HG02938 (cell line): ENCODE data around the gene GLB1L3.
"Not testable (repeated sequence)": the region's sequence is repeated elsewhere in the genome, so short reads cannot be mapped to it uniquely, and the experiment has no call there.

ENCODE experiments used
- ATAC-seq: cut with Tn5 transposase; IDR thresholded peaks from one replicate; pipeline ENCODE4 v1.9.1; 2021; ENCODE audit warnings: mild to moderate bottlenecking, moderate library complexity; ENCODE audit not compliant: unreplicated experiment

GLB1L3 gene

DNA sequence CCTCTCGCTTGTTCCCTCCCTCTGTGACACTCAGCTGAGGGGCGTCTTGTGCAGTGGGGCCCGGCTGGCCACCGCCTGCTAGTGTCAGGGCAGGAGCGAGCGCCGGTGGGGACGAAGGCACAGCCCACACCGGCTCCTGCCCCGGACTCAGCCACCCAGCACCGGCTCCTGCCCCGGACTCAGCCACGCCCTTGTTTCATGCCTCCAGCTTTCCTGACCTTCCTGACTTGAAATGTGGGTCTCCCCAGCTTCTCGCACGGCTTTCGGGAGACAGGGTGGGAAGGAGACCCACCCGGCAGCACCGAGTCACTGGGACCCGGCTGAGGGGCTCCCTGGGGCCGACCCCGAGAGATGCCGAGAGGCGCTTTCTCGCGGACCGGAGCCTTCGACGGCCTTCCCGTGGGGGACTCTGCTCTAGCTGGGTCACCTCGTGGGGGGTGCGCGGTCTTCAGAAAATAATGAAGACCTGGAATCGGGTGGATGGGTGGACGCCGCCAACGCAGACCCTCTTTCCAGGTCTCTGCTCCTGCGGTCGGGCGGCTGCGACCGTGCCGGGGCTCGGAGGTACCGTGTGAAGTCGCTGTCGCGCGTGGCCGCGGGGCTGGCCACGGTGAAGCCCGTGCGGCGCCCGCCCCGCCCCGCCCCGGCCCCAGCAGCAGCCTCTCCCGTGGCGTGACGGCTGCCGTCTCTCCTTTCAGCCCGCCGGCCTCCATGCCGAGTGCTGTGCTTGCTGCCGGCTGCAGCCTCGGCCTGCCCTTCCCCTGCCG, 65.8 kb downstream of the GLB1L3 start:
- no peak for ATAC-seq

DNA sequence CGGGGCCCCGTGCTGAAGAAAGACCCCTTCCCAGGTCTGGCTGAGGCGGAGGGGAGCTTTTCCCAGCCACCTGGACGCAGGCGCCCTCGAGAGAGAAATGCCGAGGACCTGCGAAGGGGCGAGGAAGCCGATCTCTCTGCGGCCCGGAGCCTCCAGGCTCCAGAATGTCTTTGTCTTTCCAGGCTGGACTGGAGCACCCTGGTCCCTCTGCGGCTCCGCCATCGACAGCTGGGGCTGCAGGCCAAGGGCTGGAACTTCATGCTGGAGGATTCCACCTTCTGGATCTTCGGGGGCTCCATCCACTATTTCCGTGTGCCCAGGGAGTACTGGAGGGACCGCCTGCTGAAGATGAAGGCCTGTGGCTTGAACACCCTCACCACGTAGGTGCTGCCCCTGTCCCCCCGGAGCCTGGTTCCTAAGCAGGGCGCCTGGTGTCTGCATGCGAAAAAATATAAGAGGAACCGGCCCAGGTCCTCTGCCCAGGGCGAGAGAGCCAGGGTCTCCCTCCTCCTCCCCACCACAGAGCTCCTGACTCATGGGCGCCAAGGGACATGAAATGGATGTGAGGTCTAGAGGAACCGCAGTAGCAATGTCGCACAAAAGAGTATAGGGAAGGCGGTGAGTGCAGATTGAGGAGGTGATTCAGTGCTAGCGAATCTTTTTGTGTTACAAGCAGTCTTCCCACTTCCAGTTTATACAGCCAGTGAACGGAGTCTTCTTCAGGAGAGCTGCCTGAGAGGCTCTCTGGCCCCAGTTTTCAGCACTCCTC, 66.6 kb downstream of the GLB1L3 start:
- ATAC-seq, result no peak

DNA sequence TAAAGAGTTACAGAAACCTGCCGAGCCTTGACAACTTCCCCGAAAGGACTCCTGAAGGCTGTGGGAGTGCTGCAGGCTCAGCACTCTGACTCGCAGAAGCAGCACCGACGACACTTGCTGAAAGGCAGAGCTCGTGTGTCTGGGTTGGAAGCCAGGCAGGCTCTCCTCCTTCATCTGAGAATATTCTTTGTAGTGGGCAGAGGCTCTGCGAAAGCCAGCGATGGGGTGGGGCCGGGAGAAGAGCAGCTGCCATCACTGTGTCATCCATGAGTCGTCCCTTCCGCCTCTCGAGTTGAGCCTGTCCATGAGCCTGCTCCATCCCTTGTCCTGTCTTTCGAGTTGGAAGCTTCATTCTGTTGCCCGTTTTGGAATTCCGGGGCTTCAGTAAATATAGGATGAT, 67.5 kb downstream of the GLB1L3 start:
- ATAC-seq, result no peak

DNA sequence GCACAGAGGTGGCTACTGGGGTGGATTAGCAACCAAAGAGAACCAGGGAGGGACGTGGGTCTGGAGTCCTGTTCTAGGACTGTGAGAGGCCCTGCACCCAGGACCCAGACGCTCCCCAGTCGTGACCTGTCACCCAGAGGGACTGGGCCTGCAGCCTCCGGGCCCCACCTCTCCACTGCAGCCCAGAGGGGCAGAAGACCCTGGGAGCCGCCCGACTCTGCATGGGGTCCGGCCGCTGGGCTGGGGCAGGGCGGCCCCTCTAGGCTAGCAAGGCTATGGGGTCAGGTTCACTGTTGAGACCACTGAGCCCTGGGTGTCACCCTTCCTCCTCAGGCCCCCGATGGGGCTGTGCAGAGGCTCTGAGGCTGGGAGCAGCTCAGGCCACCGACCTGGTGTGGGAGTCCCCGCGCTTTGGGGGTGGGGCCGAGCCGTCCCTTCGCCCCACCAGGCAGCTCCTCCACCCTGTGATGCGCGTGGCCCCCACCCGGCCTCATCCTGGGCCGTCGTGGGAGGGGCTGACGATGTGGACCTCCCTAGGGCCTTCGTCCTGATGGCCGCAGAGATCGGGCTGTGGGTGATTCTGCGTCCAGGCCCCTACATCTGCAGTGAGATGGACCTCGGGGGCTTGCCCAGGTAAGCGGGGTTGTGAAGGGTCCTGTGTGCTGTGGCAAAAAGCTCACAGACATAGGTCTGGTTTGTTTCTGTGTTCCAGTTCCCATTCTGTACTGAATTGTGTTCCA, 68.5 kb downstream of the GLB1L3 start:
- not testable (repeated sequence) for ATAC-seq

DNA sequence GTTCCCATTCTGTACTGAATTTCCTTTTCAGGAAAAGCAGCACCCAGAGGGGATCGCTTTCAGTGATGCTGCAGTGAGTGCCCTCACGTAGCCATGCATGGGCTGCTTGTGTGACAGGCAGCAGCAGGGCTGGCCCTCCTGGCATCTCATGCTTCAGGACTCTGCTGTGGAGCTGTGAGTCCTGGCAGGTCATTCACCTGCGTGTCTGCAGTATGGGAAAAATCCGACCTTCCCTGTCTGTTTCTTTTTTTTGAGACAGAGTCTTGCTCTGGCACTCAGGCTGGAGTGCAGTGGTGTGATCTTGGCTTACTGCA, 69.0 kb downstream of the GLB1L3 start:
- no peak for ATAC-seq

DNA sequence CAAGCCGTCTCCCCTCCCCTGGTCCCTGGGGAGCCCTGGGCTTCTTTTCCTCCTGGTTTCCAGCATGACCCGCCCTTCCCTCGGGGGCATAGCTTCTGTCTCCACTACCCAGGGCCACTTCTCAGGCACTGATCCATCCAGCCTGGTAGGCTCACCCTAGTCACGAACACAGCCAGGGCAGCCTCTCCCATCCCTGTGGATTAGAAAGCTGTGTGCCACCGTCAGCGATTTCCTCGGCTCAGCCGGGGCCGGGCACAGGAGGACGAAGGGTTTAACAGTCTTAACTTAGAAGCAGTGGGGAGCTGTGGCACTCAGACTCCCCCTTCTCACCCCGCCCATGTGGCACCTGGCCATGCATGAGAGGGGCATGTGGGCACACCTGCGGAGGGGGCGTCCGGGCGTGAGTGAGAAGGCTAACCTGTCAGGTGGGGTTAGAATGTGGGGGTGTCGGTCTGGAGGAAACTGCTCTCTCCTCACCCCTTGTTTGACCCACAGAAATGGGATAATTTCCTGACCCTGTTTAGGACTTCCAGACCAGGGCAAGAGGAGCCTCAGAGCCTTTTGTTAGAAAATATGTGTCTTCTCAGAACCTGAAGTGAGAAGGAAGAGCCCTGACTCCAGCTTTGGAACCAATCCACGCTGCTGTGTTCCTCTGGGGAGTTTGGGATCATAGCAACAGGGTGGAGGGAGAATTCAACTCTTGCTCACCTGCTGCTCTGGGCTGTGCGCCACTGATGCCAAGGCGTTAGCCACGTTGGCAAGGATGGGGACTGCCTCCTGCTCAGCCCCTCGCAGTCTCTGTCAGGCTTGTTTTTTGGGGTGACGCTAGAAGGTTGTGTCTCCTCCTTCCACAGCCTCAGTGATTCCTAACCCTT, 70.2 kb downstream of the GLB1L3 start:
- no peak for ATAC-seq

DNA sequence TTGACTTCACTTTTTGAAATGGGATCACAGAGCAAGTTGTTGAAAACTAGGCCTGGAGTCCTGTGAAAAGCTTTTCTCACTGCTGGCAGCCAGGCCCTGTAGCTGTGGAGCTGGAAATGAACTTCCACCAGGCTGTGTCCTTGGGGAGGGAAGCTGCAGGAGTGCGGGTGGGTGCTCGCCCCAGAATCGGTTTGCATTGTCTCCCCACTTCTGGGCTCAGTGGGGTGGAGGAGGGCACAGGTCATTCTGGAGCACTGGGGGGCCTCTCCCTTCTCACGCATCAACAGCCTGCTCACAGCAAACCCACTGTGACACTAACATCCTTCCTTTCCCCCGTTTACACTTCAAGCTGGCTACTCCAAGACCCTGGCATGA, 70.8 kb downstream of the GLB1L3 start:
- no peak for ATAC-seq

DNA sequence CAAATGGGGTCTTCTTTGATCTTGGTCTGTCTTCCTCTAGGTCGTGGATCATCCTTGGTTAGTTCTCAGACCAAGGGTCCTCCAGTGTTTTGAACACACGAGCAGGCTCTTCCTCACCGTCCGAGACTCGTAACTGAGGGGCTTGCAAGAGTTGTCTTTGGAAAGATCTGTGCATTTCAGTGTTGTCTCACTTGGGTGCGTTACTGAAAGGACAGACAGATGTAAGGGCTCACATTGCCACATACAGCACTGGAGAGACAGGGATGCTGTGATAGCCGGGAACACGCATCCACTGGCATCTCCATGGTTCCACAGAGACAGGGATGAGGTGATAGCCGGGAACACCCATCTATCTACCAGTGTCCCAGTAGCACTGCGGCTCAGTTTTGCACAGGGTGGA, 71.3 kb downstream of the GLB1L3 start:
- ATAC-seq, result no peak

DNA sequence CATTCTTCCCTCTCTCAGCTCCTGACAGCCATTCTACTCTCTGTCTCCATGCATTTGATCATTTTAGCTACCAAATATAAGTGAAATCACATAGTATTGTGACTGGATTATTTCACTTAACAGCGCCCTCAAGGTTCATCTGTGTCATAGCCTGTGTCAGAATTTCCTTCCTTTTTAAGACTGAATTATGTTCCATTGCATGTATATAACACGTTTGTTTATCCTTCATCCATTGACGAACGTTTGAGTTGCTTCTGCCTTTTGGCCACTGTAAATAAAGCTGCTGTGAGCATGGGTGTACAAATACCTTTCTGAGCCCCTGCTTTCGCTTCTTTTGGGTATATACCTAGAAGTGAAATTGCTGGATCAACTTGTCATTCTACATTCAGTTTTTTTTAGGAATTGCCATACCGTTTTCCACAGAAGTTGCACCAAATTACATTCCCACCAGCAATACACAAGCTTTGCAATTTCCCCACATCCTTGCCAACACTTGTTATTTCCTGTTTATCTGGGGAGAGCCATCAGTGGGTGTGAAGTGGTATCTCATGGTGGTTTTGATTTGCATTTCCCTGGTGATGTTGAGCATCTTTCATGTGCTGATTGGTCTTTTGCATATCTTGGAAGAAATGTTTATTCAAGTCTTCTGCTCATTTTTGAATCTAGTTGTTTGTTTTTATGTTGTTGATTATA, 73.1 kb downstream of the GLB1L3 start:
- no peak for ATAC-seq

DNA sequence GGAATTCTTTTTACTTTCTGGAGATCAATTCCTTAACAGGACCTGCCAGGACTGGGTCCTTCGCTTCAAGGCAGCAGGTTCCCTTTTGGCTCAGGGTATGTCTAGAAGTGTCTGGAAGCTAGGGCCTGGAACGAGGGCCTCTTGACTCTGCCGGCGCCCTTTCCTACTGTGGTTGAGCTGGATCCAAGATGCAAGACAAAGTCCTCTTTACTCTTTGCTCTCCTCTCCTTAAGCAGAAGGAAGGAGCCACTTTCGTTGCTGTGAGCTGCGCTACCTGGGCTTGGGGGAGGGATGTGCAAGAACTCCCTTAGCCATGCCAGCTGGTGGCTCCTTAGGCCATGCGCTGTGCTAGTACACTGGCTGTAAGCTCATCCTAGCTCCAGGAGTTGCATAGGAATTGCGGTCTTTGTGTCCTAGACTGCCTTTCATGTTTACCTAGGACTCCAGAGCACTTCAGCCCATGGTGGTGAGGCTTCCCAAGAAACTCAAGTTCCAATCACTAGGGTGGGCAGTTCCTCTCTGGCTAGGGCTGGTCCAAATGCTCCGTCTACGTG, 73.7 kb downstream of the GLB1L3 start:
- no peak for ATAC-seq

DNA sequence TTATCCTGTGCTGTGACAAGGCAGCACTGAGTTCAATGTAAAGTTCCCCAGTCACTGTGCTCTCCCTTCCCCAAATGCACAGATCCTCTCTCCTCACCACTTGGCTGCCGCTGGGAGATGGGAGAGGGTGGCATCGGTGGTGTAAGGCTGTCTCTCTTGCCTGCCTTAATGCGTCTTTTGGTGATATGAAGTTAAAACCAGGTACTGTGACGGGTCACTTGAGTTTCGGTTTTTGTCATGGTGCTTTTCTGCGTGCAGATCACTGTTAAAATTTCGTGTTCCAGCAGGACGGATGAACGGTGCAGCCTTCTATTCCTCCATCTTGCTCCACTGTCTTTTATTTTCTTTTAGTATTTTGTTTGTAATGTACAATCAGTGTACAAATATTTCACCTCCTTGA, 74.2 kb downstream of the GLB1L3 start:
- ATAC-seq, result peak; percentile 68

DNA sequence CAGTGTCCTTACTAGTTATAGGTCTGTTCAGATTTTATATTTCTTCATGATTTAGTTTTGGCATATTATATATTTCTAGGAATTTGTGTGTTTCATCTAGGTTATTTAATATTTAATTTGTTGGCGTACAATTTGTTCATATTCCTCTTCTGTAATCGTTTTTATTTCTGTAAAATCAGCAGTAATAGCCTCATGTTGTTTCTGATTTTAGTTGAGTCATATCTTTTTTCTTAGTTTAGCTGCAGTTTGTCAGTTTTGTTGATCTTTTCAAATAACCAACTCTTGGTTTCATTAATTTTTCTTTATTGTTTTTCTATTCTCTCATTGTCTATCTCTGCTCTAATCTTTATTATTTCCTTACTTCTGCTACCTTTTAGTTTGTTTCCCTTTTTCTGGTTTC, 75.9 kb downstream of the GLB1L3 start:
- ATAC-seq, result no peak

DNA sequence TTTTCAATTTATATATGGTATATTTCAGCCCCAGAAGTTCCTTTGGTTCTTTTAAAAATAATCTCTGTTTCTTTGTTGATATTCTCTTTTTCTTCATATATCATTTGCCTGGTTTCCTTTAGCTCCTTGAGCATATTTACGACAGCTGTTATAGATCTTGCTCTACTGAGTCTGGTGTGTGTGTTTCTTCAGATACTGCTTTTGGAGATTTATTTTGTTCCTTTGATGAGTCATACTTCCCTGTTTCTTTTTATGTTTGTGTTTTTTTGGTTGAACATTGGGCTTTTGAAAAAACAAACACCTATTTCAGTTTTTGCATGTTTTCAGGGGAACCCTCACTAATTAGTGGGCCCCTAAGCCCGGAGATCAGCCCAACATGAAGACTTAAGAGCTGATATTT, 79.0 kb downstream of the GLB1L3 start:
- no peak for ATAC-seq

DNA sequence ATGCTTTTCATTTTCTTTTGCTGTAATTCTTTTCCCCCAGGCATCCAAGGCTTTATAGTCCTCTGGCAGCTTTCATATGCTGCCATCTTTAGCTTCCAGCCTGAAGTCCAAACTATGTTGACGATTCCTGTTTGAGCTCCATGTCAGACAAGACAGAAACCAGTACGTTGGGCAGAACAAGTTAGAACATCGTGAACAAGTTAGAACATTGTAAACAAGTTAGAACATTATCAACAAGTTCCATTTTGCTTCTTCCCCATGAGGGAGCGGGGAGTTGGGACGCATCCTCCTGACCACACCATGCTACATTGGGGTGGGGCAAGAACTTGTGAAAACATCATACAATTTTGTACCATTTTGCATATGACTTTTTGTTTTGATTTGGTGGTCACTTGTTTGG, 79.5 kb downstream of the GLB1L3 start:
- no peak for ATAC-seq

DNA sequence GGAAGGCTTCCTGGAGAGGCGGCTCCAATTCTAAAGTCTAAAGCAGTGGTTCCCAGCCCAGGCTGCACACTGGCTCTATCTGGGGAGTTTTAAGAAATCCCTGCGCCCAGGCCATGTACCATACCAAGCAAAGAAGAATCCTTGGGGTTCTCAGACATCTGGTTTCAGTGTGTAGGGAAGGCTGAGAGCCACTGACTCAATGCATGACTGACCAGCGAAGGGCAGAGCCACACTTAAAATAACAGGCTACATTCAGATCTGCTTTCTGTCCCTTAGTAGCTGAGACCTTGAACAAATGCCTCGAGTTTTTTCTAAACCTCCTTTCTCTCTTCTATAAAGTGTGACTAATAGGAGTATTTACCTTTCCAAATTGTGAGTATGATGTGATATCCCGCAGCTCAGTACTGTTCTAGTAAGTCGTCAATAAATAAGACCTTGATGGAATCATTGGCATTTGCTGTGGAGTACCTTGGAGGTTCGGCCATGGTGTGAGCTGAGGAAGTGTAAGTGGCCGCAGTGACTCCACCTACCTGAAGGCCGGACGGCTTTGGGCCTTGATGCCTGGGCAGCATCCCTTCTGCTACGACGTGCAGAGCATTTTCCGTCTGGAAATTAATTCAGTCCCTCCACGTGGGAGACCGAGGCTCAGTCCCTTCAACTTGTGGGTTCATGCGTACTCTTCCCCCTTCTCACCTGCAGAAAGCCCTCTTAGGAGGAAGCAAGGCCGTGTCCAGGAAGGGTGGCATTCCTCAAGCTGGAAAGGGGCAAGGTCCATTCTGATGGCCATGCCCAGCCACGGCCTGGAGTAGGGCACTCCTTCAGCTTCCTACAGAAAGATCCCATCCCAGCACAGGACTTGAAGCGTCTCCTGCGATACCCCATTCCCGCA, 80.7 kb downstream of the GLB1L3 start:
- no peak for ATAC-seq

DNA sequence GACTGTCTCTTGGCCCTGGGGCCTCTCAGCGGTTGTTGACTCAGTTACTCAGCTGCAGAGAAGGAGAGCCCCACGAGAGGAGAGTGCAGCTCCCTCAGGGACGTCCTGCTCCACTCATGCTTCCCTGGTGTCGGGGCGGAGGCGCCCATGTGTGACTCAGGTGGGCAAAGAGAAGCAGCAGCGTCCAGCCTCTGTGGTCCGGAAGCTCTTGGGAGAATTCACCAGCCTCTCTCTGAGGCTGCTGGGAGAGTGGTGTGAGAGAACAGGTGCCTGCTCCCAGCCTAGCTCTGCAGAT, 81.3 kb downstream of the GLB1L3 start:
- no peak for ATAC-seq

DNA sequence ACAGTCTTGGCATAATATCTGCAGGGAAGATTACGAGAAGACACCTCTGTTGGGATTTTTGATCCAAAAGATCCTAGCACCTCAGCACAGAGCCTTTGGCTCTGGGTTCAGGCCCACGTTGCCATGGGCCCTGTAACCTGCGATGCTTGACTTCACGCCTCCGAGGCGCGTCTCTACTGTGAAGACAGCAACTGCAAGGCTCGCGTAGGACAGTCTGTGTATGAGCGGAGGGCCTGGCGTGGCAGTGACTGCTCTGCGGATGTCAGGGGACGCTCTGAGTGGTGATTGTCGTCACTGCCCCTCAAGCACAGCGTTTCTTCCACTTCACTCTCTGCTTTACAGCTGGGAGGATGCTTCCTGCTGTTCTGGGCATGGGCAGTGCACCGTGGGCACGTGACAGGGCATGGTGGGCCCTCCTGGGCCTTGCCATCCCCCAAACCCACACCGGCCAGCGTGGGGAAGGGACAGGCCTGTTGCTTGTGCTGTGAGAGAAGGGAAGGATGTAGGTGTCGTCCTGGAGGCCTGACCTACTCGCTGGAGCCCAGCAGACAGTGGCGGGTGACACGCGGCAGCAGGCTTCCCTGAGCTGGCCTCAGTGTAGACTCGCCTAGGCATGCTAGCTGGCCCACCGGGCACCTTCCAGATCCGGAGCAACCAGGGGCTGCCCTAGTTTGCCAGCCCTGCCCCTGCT, 82.1 kb downstream of the GLB1L3 start:
- ATAC-seq, result no peak

DNA sequence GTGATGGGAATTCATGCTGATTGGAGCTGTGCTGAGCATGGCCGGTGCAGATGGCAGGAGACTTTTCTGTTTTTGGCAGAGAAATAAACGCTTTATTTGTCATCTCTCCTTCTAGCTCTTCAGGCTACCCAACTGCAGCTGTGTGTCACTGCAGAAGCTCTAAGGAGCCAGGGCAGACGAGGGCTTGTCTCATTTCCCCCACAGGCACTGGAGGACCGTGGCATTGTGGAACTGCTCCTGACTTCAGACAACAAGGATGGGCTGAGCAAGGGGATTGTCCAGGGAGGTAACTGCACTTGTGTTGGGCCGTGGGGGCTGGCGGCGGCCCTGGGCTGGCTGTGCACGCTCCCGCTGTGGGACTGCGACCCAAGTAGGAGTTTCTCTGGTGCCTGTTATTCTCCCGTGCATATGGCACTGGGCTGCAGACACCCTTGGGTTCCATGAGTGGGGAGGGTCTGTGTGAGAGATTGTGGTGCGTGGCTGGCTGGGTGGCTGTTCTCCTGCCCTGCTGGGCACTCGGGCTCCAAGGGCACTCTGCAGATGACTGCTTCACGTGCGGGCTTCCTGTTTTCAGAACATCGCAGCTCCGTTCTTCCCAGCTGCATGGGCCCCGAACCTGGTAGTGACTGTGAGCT, 82.8 kb downstream of the GLB1L3 start:
- no peak for ATAC-seq
